Stimulated activated CD4-positive, alpha-beta T cell treated with anti-CD3 and anti-CD28 coated beads, Interleukin-1b, Interleukin-23, amount 100 ng/mL, for 48 hours (primary cell): Measurements from ENCODE around the gene SMIM13.
A peak's percentile ranks its signal among the peaks of the same experiment; 100 is the strongest.

ENCODE experiments used
- DNase-seq: peaks from one replicate; pipeline ENCODE4 v3.0.0-alpha.2; 2020

SMIM13 gene

DNA sequence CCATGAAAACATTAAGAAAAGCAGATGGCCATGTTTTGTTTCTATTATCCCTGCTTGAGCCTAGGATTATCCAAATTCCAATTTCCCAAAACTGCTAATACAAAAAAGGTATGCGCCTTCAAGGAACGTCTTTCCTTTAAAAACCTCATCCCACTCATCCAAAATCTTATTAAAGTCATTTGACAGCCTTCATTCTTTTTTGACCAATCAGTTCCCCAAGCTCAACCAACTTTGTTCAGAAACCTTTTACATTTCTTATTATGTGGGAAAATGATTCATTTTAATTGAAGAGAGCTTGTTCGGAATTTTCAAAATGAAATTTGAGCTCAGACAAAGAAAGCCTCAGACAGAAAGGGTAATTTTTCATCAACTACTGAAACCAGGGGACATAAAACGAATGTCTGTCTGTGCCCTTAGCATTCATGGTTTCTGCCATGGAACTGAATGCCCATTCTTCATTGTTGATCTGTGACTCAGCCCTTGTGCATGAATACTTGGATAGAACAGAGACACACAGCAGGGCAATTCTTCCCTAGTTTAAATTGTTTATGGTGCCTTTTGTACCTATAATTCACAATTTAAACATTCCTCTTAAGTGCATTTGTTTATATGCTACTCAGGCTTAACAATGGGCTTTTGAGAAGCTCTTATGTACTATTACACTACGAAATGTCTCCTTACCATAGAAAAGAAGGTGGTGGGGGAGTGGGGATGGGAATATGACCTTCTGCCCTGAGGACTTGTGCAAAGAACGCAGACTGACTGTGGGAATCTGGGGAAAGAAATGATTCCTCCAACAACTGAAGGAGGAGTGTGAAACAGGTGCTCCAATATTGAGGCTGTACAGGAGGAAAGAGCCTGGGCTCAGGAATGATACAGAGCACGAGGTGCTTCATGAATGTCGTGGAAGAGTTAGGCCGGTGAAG is 67.7 kb downstream of the SMIM13 start:
- no peak for DNase-seq

DNA sequence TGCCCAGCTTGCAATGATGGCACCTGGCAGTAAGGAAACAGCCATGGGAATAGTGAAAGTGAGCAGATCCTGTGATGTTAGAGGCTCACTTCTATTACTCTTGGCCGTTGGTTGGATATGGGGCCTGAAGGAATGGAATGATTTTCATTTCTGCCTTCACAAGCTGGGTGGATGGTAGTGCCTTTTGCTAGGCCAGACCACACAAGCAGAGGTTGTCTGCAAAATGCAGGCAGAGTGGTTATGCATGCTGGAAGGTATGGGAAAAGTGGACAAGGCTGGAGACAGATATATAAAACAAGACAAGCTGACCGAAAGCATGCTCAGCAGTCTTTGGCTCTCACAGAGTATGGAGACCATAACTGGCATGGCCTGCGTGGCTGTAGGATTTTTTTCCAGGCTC is 68.6 kb downstream of the SMIM13 start:
- no peak for DNase-seq

DNA sequence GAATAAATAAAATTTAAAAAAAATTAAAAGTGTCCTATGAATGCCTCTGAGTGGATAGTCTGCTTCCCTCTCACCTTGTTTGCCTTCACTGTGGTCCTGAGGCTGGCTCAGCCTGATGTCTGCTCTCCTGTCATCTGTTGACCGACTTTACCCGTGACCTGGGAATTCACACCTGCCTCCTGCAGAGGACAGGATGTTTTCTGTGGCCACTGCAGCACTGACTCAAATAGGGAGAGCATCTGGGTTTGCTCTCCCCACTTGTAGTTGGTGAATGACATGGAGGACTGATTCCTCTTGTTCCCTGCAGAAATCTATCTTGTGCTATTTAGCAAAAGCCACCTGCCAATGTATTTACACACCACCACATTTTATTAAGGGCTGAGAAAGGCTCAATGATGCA is 70.3 kb downstream of the SMIM13 start:
- no peak for DNase-seq

DNA sequence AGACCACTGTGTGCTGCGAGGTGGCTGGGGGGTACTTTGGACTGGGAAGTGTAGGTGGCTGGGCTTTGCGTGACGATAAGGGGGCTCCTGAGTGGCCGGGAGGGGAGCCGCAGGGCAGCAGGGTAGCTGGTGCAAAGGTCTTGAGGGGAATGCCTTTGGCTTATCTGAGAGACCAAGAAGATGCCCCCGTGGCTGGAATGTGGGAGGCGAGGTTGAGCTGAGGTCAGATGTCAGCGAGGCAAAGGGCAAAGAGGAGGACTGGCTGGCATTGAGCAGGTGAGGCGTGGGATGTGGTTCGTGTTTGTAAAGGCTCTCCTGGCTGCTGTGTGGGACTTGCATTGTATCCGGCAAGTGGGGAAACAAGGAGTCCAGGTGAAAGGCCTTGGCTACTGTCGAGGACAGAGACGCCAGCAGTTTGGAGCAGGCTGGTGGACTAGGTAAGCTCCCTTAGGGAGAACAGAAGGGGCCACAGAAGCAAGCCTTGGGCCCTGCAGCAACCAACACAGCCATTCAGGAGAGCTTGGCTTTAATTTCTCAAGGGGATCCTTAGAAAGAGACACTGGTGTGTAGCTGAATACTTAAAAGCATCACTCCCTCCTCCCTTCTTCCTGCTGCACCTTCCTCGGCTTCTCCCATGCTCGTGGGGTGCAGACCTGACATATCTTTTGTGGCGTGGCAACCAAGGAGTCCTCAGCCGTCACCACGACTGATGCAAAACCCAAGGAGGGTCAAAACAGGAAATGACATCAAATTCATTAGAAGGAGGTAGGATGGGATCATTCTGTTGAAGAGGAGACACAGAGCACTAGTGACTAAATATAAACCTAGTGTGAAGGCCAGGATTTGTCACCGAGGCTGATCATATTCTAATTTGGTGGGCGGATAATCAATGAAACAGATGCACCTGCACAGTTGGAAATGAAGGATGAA is 71.3 kb downstream of the SMIM13 start:
- DNase-seq: no peak

DNA sequence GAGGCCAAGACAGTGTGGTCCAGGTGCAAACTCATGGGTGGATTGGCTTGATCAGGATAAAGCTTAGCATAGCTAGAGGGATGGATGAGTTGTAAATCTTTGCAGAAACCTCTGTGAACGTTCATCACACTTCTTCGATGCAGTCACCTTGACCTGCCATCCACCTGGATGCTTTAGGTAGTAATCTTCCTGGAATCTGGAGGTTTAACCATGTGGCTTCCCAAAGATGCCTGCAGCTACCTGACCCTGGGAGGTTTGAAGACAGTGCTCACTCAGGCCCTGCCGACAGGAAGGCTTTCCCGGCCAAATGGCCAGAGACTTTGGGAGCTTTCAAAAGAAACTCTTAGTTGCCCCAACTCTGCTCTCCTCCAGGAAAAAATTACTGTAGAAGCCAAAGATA is 73.3 kb downstream of the SMIM13 start:
- no peak for DNase-seq

DNA sequence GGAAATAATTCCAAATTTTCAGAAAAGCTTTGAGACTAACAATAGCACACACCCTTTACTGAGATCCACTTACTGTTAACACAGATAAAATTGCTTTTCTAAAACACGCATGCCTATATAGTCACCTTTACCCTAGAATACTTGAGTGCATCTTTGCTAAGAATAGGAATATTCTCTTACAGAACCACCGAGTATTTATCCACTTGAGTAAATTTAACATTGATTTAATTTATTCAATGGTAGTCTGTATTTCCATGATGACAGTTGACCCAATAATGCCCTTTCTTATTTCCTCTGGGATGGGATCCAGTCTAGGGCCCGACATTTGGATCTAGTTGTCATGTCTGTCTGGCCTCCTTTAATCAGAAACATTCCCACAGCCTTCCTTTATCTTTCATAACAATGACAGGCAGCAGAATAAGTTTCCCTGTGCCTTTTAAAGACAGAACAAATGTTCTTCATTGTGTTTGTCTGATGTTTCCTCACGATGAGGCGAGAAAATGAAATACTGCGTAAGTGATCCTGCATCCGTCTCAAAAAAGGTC is 74.5 kb downstream of the SMIM13 start:
- no peak for DNase-seq

DNA sequence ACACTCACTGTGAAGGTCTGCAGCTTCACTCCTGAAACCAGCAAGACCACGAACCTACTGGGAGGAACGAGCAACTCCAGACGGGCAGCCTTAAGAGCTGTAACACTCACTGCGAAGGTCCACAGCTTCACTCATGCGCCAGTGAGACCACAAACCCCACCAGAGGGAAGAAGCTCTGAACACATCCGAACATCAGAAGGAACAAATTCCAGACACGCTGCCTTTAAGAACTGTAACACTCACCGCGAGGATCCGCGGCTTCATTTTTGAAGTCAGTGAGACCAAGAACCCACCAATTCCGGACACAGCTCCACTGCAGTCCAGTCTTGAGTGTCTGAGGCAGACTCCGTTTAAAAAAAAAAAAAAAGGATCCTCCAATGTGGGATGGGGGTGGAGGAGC is 78.3 kb downstream of the SMIM13 start:
- DNase-seq: no peak

DNA sequence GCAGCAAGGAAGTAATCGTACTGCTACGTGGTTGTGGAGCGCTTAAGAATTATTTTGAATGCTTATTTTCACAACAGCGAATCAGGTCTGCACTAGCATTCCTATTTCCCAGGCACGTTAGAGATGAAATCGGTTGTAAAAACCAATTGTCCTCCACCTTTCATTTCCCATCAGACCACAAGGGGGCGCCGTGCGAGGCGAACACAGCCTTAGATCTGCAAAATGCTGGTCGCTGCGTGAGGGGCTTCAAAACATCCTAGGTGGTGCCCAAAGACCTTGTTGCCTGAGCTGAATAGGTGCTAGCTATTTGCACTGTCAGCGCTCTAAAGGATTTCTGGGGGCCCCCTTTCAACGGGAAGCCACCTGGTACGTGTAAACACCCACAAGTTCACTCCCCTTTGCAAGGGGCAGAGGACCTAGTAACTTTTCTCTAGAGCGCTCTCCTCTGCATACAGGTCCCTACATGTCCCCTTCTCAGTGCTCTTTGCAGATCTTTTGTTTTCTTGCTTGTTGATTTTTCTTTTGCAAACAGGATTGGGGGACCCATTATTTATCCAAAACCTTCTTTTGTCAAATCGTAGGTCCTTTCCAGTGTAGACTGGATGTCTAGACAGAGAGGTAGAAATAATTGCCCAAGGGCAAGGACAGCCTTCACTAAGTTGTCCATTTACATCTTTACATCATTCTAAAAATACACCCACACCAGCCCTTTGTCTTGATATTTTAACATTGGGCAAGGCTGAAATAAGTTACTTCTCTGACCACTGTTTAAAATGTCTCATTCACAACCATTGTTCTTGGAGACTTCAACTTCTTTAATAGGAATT is 79.1 kb downstream of the SMIM13 start:
- peak; percentile 68 for DNase-seq

DNA sequence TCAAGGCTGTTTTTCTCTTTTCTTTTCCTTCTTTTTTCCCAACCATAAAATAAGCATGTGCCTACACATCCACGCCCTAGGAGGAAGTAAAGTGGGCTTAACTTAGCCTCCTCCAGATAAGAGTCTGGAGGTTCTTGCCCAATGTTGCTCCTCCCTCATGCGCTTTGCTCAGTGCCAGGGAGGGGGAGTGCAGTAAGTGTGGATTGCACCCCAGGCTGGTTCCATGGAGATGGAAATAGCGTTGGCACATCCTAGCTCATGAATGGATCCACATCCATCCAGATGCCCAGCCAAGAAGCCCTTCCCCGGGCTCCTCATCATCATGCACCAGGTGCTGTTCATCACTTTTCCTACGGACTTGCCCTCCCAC is 80.6 kb downstream of the SMIM13 start:
- no peak for DNase-seq

DNA sequence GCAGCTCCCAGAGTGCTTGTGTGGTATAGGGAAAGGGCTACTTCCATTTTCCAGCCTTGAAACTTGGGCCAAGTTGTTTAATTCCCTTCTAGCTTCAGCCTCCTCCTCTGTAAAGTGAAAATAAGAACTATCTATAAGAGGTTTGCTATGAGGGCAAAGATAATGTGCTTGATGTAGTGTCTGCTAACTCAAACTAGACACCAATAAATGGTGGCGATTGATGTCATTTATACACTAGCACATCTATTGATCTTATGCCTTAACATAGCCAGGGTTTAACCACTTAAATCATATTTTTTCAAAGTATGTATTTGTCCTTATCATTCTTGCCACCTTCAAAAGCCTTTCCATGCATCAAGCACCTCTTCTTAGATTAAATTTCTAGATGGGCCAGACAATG is 83.6 kb downstream of the SMIM13 start:
- no peak for DNase-seq

DNA sequence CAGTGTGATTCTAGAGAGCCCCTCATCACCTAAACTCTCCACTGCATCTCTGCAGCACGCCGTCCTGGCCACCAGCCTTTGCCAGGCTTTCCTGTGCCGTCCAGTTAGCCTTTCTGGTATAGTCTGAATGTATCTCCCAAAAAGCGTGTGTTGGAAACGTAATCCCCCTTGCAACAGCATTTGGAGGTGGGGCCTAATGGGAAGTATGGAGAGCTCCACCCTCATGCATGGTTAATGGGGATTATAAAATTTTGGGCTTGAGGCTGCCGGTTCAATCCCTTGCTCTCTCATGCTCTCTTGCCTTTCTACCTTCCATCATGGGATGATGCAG is 85.4 kb downstream of the SMIM13 start:
- DNase-seq: no peak

DNA sequence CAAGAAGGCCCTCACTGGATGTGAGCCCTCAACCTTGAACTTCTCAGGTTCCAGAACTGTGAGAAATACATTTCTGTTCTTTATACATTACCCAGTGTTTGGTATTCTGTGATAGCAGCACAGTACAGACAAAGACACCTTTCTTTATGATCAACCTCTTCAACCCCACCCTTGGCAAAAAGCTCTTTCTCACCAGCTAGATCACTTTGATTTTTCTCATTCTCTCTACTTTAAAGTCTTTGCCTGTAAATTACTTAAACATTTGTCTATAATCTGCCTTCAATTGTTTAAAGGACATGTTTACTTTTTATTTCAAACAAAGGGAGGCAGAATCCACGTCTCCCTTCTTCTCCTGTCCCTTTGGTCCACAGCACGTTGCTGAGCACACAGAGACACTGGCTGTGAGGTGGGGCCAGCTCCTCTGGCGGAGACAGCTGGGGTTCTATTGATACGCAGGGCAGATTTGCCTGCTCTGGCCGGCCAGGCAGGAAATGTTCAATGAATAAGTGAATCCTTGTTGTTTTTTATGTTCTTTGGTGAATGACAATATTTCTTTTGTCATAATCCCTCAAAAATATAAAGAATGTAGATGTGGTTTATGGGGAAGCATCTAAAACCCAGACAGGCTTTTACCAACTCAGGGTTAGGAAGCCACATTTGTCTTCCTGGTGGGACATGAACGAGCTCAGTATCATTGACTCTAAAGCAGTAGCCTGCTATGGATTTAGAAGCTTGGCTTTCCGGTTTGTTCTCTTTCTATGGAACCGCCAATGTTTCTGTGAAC is 86.0 kb downstream of the SMIM13 start:
- DNase-seq: no peak

DNA sequence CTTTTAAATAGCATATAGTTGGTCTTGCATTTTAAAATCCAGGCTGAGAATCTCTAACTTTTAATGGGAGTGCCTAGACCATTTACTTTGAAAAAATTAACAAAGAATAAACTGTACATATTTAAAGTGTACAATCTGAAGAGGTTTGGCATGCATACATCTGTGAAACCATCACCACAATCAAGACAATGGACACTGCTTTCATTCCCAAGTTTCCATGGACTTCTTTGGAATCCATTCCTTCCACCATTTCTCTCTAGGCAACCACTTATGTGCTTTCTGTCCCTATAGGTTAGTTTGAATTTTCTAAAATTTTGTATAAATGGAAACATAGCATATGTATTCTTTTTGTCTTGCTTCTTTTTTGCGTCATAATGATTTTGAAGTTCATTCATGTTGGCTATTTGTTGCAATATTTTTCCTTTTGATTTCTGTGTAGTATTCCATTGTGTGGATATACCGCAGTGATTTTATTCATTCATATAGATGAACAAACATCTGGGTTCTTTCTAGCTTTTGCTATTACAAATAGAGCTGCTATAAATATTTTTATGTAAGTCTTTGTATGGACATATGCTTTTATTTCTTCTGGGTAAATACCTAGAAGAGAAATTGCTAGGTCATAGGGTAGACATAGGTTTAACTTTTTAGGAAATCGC is 88.0 kb downstream of the SMIM13 start:
- no peak for DNase-seq

DNA sequence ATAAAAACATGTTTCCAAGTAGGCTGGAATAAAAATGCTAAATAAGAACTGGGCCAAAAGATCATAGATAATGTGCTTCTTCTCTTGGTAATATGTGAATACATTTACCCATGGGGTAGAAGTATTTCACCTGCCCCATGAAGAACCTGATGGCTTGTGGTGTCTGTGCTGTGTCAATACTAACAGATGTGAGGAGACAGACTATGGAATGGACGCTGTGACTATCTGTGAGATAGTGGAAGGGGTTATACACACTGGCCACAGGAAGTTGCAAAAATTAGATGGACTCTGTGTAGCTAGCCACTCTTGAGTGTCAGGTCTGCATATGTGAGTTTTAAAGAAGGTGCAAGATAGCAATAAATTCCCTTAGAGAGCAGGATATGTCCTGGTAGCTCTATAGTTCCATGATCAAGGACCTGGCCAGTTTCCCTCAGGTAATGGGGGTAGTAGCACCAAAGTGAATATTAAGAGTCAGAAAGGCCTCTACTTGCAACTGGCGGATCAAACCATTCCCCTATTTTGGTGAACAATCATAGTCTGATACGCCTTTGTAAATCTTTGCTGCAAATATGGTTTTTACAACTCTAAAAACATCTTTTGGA is 90.2 kb downstream of the SMIM13 start:
- DNase-seq: no peak

DNA sequence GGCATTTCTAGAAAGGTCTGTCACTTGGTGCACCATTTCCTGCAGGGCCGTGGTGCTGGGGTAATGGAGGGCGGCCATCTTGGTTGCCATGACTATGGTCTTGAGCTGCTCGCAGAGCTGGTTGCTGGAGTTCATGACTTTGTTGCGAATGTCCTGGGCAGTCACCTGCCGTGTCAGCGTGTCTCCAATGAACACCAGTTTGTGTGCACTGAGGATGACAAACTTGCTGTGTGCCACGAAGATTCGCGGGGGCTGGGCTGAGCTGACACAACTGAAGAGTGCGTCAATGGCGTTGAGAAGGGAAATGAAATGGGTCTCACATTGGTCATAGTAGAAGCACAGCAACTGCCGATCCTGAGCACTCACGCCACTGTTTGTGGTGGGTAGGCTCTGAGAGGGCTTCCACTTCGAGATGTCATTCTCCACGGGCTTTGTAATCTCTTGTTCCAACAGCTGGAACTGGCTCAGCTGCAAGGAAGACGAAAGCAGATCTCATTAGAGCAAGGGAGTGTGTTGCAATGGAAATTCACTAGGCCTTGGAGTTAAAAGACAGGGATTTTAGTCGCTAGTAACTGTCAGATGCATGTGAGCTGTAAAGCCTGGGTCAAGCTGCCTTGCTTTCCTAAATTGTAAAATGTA is 91.7 kb downstream of the SMIM13 start:
- no peak for DNase-seq

DNA sequence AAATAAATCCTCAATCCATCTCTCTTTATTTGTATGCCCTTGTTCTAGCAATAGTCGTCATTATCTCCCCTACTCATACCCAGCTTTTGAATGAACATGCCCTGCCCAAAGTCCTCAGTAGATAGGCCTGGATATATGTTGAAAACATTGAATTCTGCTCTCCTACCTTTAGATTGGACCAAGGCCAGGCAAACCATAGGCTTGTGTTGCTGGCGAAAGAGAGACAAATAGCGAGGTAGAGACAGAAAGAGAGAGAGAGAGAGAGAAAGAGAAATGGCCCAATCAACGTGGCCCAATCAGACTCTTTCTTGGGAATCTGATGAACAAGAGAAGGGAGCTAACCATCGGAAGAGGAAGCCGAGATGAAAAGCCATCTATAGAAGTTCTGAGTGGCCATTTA is 93.7 kb downstream of the SMIM13 start:
- DNase-seq: no peak
